ENCODE results near the gene SERPINA3. TPM values are rescaled to one million over a fixed set of nuclear protein-coding genes. Genes with fewer than 3 reads are reported as not detected.
"Not testable (repeated sequence)": the region's sequence is repeated elsewhere in the genome, so short reads cannot be mapped to it uniquely, and the experiment has no call there.

SERPINA3 gene
- total RNA-seq, 1 experiment from 2014 or later: not detected

- Histone ChIP-seq H3K4me3 (ENCODE audit: insufficient read depth, low read depth, low read length) (no peak overlapping the region), H3K36me3 (replicated peaks; ENCODE audit: control insufficient read depth, insufficient read depth, low read length) (no peaks in the 10 kb centered on the region), H3K27me3 (ENCODE audit: control insufficient read depth, insufficient read depth, low read length) (no peaks in the 10 kb centered on the region)
- no peak for DNase-seq
Observed at GRCh38 chr14:94594441-94594840, 17.8 kb upstream of the SERPINA3 start.

GRCh38 chr14:94595912-94596311 lies 16.3 kb upstream of the SERPINA3 start:
- H3K27me3 ChIP-seq (ENCODE audit: control insufficient read depth, insufficient read depth, low read length): peaks cover 2% of the 10 kb centered on the region; the same call in 1 of the 2 replicates
- no peaks in the 10 kb centered on the region for H3K36me3 ChIP-seq (replicated peaks; ENCODE audit: control insufficient read depth, insufficient read depth, low read length)
- no peak overlapping the region for H3K4me3 ChIP-seq (ENCODE audit: insufficient read depth, low read depth, low read length)
- DNase-seq: no peak

GRCh38 chr14:94596361-94596760 lies 15.8 kb upstream of the SERPINA3 start:
- Histone ChIP-seq H3K4me3 (ENCODE audit: insufficient read depth, low read depth, low read length) (no peak overlapping the region), H3K36me3 (replicated peaks; ENCODE audit: control insufficient read depth, insufficient read depth, low read length) (no peaks in the 10 kb centered on the region), H3K27me3 (ENCODE audit: control insufficient read depth, insufficient read depth, low read length) (peaks cover 2% of the 10 kb centered on the region; the same call in 1 of the 2 replicates)
- DNase-seq: no peak

GRCh38 chr14:94597788-94598187 lies 14.4 kb upstream of the SERPINA3 start:
- Histone ChIP-seq H3K4me3 (ENCODE audit: insufficient read depth, low read depth, low read length) (no peak overlapping the region), H3K27me3 (ENCODE audit: control insufficient read depth, insufficient read depth, low read length) (peaks cover 2% of the 10 kb centered on the region; the same call in 1 of the 2 replicates), H3K36me3 (replicated peaks; ENCODE audit: control insufficient read depth, insufficient read depth, low read length) (no peaks in the 10 kb centered on the region)
- DNase-seq: no peak

GRCh38 chr14:94598506-94598815 lies 13.7 kb upstream of the SERPINA3 start:
- DNase-seq: no peak
- no peaks in the 10 kb centered on the region for H3K36me3 ChIP-seq (replicated peaks; ENCODE audit: control insufficient read depth, insufficient read depth, low read length)
- H3K27me3 ChIP-seq (ENCODE audit: control insufficient read depth, insufficient read depth, low read length): peaks cover 2% of the 10 kb centered on the region; the same call in 1 of the 2 replicates

GRCh38 chr14:94598816-94599655 lies 13.2 kb upstream of the SERPINA3 start:
- peak; percentile 56 for DNase-seq
- Histone ChIP-seq H3K27me3 (ENCODE audit: control insufficient read depth, insufficient read depth, low read length) (peaks cover 2% of the 10 kb centered on the region; the same call in 1 of the 2 replicates), H3K36me3 (replicated peaks; ENCODE audit: control insufficient read depth, insufficient read depth, low read length) (no peaks in the 10 kb centered on the region), H3K4me3 (ENCODE audit: insufficient read depth, low read depth, low read length) (no peak overlapping the region)

More at GRCh38 chr14:94598506-94598815, 13.7 kb upstream of the SERPINA3 start:
- no peak overlapping the region for H3K4me3 ChIP-seq (ENCODE audit: insufficient read depth, low read depth, low read length)

- H3K4me3 ChIP-seq (ENCODE audit: insufficient read depth, low read depth, low read length): no peak overlapping the region
Observed at GRCh38 chr14:94599656-94600004, 12.6 kb upstream of the SERPINA3 start.

GRCh38 chr14:94600148-94600545 lies 12.0 kb upstream of the SERPINA3 start:
- DNase-seq: no peak
- H3K27me3 ChIP-seq (ENCODE audit: control insufficient read depth, insufficient read depth, low read length): peaks cover 2% of the 10 kb centered on the region; the same call in 1 of the 2 replicates
- H3K36me3 ChIP-seq (replicated peaks; ENCODE audit: control insufficient read depth, insufficient read depth, low read length): no peaks in the 10 kb centered on the region
- H3K4me3 ChIP-seq (ENCODE audit: insufficient read depth, low read depth, low read length): no peak overlapping the region

More at GRCh38 chr14:94599656-94600004, 12.6 kb upstream of the SERPINA3 start:
- H3K36me3 ChIP-seq (replicated peaks; ENCODE audit: control insufficient read depth, insufficient read depth, low read length): no peaks in the 10 kb centered on the region
- no peak for DNase-seq
- peaks cover 2% of the 10 kb centered on the region; the same call in 1 of the 2 replicates for H3K27me3 ChIP-seq (ENCODE audit: control insufficient read depth, insufficient read depth, low read length)

- Histone ChIP-seq H3K36me3 (replicated peaks; ENCODE audit: control insufficient read depth, insufficient read depth, low read length) (no peaks in the 10 kb centered on the region), H3K27me3 (ENCODE audit: control insufficient read depth, insufficient read depth, low read length) (peaks cover 2% of the 10 kb centered on the region; the same call in 1 of the 2 replicates), H3K4me3 (ENCODE audit: insufficient read depth, low read depth, low read length) (no peak overlapping the region)
- DNase-seq: peak; percentile 53
Observed at GRCh38 chr14:94601884-94602391, 10.3 kb upstream of the SERPINA3 start.

GRCh38 chr14:94602722-94603121 lies 9.5 kb upstream of the SERPINA3 start:
- Histone ChIP-seq H3K4me3 (ENCODE audit: insufficient read depth, low read depth, low read length) (no peak overlapping the region), H3K36me3 (replicated peaks; ENCODE audit: control insufficient read depth, insufficient read depth, low read length) (no peaks in the 10 kb centered on the region), H3K27me3 (ENCODE audit: control insufficient read depth, insufficient read depth, low read length) (peaks cover 2% of the 10 kb centered on the region; the same call in 1 of the 2 replicates)
- no peak for DNase-seq

- no peaks in the 10 kb centered on the region; the same call in 1 of the 2 replicates for H3K27me3 ChIP-seq (ENCODE audit: control insufficient read depth, insufficient read depth, low read length)
- no peak overlapping the region for H3K4me3 ChIP-seq (ENCODE audit: insufficient read depth, low read depth, low read length)
- no peaks in the 10 kb centered on the region for H3K36me3 ChIP-seq (replicated peaks; ENCODE audit: control insufficient read depth, insufficient read depth, low read length)
- no peak for DNase-seq
Observed at GRCh38 chr14:94605361-94605760, 6.8 kb upstream of the SERPINA3 start.

- DNase-seq; H3K4me3 ChIP-seq (ENCODE audit: insufficient read depth, low read depth, low read length); H3K36me3 ChIP-seq (replicated peaks; ENCODE audit: control insufficient read depth, insufficient read depth, low read length); H3K27me3 ChIP-seq (ENCODE audit: control insufficient read depth, insufficient read depth, low read length): not testable (repeated sequence)
Observed at GRCh38 chr14:94608966-94609365, 3.2 kb upstream of the SERPINA3 start.

- Histone ChIP-seq H3K36me3 (replicated peaks; ENCODE audit: control insufficient read depth, insufficient read depth, low read length) (no peaks in the 10 kb centered on the region), H3K4me3 (ENCODE audit: insufficient read depth, low read depth, low read length) (no peak overlapping the region), H3K27me3 (ENCODE audit: control insufficient read depth, insufficient read depth, low read length) (no peaks in the 10 kb centered on the region)
- no peak for DNase-seq
Observed at GRCh38 chr14:94611179-94611578, 1.0 kb upstream of the SERPINA3 start.

GRCh38 chr14:94612580-94613554 lies 676 bp downstream of the SERPINA3 start:
- H3K36me3 ChIP-seq (replicated peaks; ENCODE audit: control insufficient read depth, insufficient read depth, low read length): no peaks in the 10 kb centered on the region
- H3K4me3 ChIP-seq (ENCODE audit: insufficient read depth, low read depth, low read length): no peak overlapping the region
- no peaks in the 10 kb centered on the region for H3K27me3 ChIP-seq (ENCODE audit: control insufficient read depth, insufficient read depth, low read length)
- no peak for DNase-seq
